Loucy (cell line): Measurements from ENCODE around the gene SCYL2.
"Not testable (repeated sequence)": the region's sequence is repeated elsewhere in the genome, so short reads cannot be mapped to it uniquely, and the experiment has no call there.

Source experiments
- H2AFZ ChIP-seq: fragments of 200-600 bp; sonication (generic); 2 replicates; pipeline ENCODE4 v1.6.0; 2016; ENCODE audit warnings: antibody characterized with exemption, mild to moderate bottlenecking, low read length, moderate library complexity
- H3F3A ChIP-seq: fragments of 200-600 bp; 2 replicates; pipeline ENCODE4 v1.6.0; 2016; ENCODE audit warnings: antibody characterized with exemption, low read depth, mild to moderate bottlenecking
- H3K27me3 ChIP-seq: fragments of 200-600 bp; sonication (generic); 2 replicates; pipeline ENCODE4 v1.6.1; 2014; ENCODE audit warnings: low read length, mild to moderate bottlenecking; ENCODE audit not compliant: insufficient read depth, poor library complexity, severe bottlenecking
- H3K36me3 ChIP-seq: fragments of 200-600 bp; sonication (generic); 2 replicates; pipeline ENCODE4 v1.6.1; 2016; ENCODE audit warnings: low read length; ENCODE audit not compliant: insufficient read depth
- H3K4me1 ChIP-seq: fragments of 200-600 bp; sonication (generic); 2 replicates; pipeline ENCODE4 v1.5.1; 2014; ENCODE audit warnings: low read length, mild to moderate bottlenecking; ENCODE audit not compliant: insufficient read depth, poor library complexity, severe bottlenecking
- H3K4me2 ChIP-seq: fragments of 200-600 bp; sonication (generic); 2 replicates; pipeline ENCODE4 v1.6.0; 2014; ENCODE audit warnings: antibody characterized with exemption, low read length, low read depth, mild to moderate bottlenecking; ENCODE audit not compliant: poor library complexity, severe bottlenecking
- H3K4me3 ChIP-seq: fragments of 200-600 bp; sonication (generic); 2 replicates; pipeline ENCODE4 v1.5.1; 2014; ENCODE audit warnings: low read length, mild to moderate bottlenecking, mixed read lengths; ENCODE audit not compliant: poor library complexity, severe bottlenecking
- H3K79me2 ChIP-seq: fragments of 200-600 bp; sonication (generic); 2 replicates; pipeline ENCODE4 v1.6.1; 2014; ENCODE audit warnings: low read length; ENCODE audit not compliant: insufficient read depth
- H3K9ac ChIP-seq: fragments of 200-600 bp; sonication (generic); 2 replicates; pipeline ENCODE4 v1.6.0; 2014; ENCODE audit warnings: mild to moderate bottlenecking, low read depth, low read length, moderate library complexity; ENCODE audit not compliant: poor library complexity, severe bottlenecking
- H3K9me2 ChIP-seq: fragments of 200-600 bp; sonication (generic); replicated peaks from 2 replicates; pipeline ENCODE4 v1.6.1; 2016; ENCODE audit warnings: low read depth, low read length, mixed read lengths
- H3K9me3 ChIP-seq: fragments of 200-600 bp; sonication (generic); 2 replicates; pipeline ENCODE4 v1.6.1; 2014; ENCODE audit warnings: mild to moderate bottlenecking, antibody characterized with exemption, low read length, low read depth; ENCODE audit not compliant: insufficient read depth
- H4K20me1 ChIP-seq: fragments of 200-600 bp; sonication (generic); 2 replicates; pipeline ENCODE4 v1.6.0; 2014; ENCODE audit warnings: antibody characterized with exemption, low read length, mild to moderate bottlenecking; ENCODE audit not compliant: insufficient read depth, poor library complexity, severe bottlenecking
- EZH2phosphoT487 ChIP-seq: fragments of 200-600 bp; IDR thresholded peaks from 2 replicates; pipeline ENCODE4 v1.6.1; 2018; ENCODE audit warnings: antibody characterized with exemption, mild to moderate bottlenecking, moderate library complexity, borderline replicate concordance
- TF ChIP-seq, protein P1 (sequence below): fragments of 200-600 bp; sonication (generic); conservative IDR thresholded peaks from 2 replicates; pipeline ENCODE4 v1.5.1; 2014; ENCODE audit warnings: mild to moderate bottlenecking, antibody characterized with exemption, low read length

The SCYL2 gene

GRCh38 chr12:100303831-100304230 lies 36.9 kb downstream of the SCYL2 start:
- no peaks in the 10 kb centered on the region for H3K4me1 ChIP-seq
- TF ChIP-seq, protein P1, sequence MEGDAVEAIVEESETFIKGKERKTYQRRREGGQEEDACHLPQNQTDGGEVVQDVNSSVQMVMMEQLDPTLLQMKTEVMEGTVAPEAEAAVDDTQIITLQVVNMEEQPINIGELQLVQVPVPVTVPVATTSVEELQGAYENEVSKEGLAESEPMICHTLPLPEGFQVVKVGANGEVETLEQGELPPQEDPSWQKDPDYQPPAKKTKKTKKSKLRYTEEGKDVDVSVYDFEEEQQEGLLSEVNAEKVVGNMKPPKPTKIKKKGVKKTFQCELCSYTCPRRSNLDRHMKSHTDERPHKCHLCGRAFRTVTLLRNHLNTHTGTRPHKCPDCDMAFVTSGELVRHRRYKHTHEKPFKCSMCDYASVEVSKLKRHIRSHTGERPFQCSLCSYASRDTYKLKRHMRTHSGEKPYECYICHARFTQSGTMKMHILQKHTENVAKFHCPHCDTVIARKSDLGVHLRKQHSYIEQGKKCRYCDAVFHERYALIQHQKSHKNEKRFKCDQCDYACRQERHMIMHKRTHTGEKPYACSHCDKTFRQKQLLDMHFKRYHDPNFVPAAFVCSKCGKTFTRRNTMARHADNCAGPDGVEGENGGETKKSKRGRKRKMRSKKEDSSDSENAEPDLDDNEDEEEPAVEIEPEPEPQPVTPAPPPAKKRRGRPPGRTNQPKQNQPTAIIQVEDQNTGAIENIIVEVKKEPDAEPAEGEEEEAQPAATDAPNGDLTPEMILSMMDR: no peak
- no peak for TF ChIP-seq EZH2phosphoT487
- no peaks in the 10 kb centered on the region for H3F3A ChIP-seq
- H3K79me2 ChIP-seq: peaks cover 3% of the 10 kb centered on the region; the same call in 1 of the 2 replicates
- H2AFZ ChIP-seq: no peak overlapping the region
- no peak overlapping the region for H3K4me2 ChIP-seq
- peaks cover 45% of the 10 kb centered on the region; the same call in 1 of the 2 replicates for H3K36me3 ChIP-seq
- no peak overlapping the region for H3K4me3 ChIP-seq
- H3K9ac ChIP-seq: no peak overlapping the region
- H3K9me2 ChIP-seq: no peaks in the 10 kb centered on the region
- no peaks in the 10 kb centered on the region for H4K20me1 ChIP-seq
- H3K27me3 ChIP-seq: no peaks in the 10 kb centered on the region
- no peaks in the 10 kb centered on the region for H3K9me3 ChIP-seq

DNA sequence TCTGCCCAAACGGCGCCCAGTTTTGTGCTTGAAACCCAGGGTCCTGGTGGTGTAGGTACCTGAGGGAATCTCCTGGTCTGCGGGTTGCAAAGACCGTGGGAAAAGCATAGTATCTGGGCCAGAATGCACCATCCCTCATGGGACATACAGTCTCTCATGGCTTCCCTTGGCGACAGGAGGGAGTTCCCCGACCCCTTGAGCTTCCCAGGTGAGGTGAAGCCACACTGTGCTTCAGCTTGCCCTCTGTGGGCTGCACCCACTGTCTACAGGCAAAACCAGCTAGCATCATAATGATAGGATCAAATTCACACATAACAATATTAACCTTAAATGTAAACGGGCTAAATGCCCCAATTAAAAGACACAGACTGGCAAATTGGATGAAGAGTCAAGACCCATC lies 37.4 kb downstream of the SCYL2 start:
- not testable (repeated sequence) for H3K79me2 ChIP-seq, H3K9me3 ChIP-seq, H3K9ac ChIP-seq, H3K9me2 ChIP-seq, H3K27me3 ChIP-seq, H4K20me1 ChIP-seq, H3K4me3 ChIP-seq, H2AFZ ChIP-seq, H3F3A ChIP-seq, H3K4me2 ChIP-seq, H3K4me1 ChIP-seq
- H3K36me3 ChIP-seq: peaks cover 40% of the 10 kb centered on the region; the same call in 1 of the 2 replicates

DNA sequence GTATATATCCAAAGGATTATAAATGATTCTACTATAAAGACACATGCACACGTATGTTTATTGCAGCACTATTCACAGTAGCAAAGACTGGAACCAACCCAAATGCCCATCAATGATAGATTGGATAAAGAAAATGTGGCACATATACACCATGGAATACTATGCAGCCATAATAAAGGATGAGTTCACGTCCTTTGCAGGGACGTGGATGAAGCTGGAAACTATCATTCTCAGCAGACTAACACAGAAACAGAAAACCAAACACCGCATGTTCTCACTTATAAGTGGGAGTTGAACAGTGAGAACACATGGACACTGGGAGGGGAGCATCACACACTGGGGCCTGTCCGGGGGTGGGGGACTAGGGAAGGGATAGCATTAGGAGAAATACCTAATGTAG lies 41.2 kb downstream of the SCYL2 start:
- H3K9me3 ChIP-seq, H3K9ac ChIP-seq, H3F3A ChIP-seq, H3K9me2 ChIP-seq, H4K20me1 ChIP-seq, H3K4me2 ChIP-seq, H3K4me3 ChIP-seq, H3K27me3 ChIP-seq, H3K79me2 ChIP-seq, H2AFZ ChIP-seq, H3K4me1 ChIP-seq: not testable (repeated sequence)
- peaks cover 28% of the 10 kb centered on the region; the same call in 1 of the 2 replicates for H3K36me3 ChIP-seq

- H3K4me2 ChIP-seq: no peak overlapping the region
- peaks cover 30% of the 10 kb centered on the region; the same call in 1 of the 2 replicates for H3K36me3 ChIP-seq
Measured at GRCh38 chr12:100311317-100311716, 44.3 kb downstream of the SCYL2 start.

More at GRCh38 chr12:100311317-100311716, 44.3 kb downstream of the SCYL2 start:
- H2AFZ ChIP-seq: no peak overlapping the region
- no peaks in the 10 kb centered on the region for H3F3A ChIP-seq
- no peaks in the 10 kb centered on the region for H4K20me1 ChIP-seq
- TF ChIP-seq EZH2phosphoT487: no peak
- TF ChIP-seq, protein P1: no peak
- no peak overlapping the region for H3K9ac ChIP-seq
- no peak overlapping the region for H3K4me3 ChIP-seq
- no peaks in the 10 kb centered on the region for H3K79me2 ChIP-seq
- no peaks in the 10 kb centered on the region for H3K27me3 ChIP-seq
- H3K4me1 ChIP-seq: no peaks in the 10 kb centered on the region
- no peaks in the 10 kb centered on the region for H3K9me2 ChIP-seq
- no peaks in the 10 kb centered on the region for H3K9me3 ChIP-seq
